PC-3 (cell line): ENCODE measurements around the gene TIMP3.

Experiments
- CTCF ChIP-seq: fragments of 300-600 bp; sonication (generic); conservative IDR thresholded peaks from 2 replicates; pipeline ENCODE4 v1.5.1; 2017; ENCODE audit warnings: antibody characterized with exemption, low read depth, mild to moderate bottlenecking, low read length
- EZH2 ChIP-seq: fragments of 300-600 bp; sonication (generic); IDR thresholded peaks from one replicate; pipeline ENCODE4 v1.6.1; 2017; ENCODE audit warnings: antibody characterized with exemption, mild to moderate bottlenecking, low read length; ENCODE audit not compliant: unreplicated experiment
- EZH2phosphoT487 ChIP-seq: fragments of 300-600 bp; sonication (generic); IDR thresholded peaks from 2 replicates; pipeline ENCODE4 v1.6.1; 2018; ENCODE audit warnings: mild to moderate bottlenecking, antibody characterized with exemption, low read length, borderline replicate concordance

GRCh38 chr22:32828561-32828960, 27.1 kb downstream of the TIMP3 start:
- TF ChIP-seq EZH2 (no peak), CTCF (no peak), EZH2phosphoT487 (no peak)
